Esophagus squamous epithelium (tissue), 5 donors: ENCODE measurements around the gene DAPL1. TPM values are rescaled to one million over a fixed set of nuclear protein-coding genes. Genes with fewer than 3 reads are reported as not detected.

ENCODE experiments used
- DNase-seq: peaks from one replicate; lab custom pipeline; 2025; lab: John Stamatoyannopoulos, UW
- H3K27ac ChIP-seq, 4 donors: fragments of 200-600 bp; sonication (generic); one replicate each; pipeline ENCODE4 v1.5.1; 2016 to 2019; ENCODE audit warnings: mild to moderate bottlenecking in 1 of 4
- H3K27me3 ChIP-seq, 4 donors: fragments of 200-600 bp; sonication (generic); 1 replicate in 3 of 4; 2 replicates in 1 of 4; pipeline versions ENCODE4 v1.5.1 to v1.6.0; 2017 to 2021; ENCODE audit warnings: antibody characterized with exemption in 1 of 4
- H3K36me3 ChIP-seq, 3 donors: fragments of 200-600 bp; sonication (generic); one replicate each; pipeline ENCODE4 v1.5.1; 2016 to 2019
- H3K4me1 ChIP-seq, 3 donors: fragments of 200-600 bp; sonication (generic); one replicate each; pipeline ENCODE4 v1.5.1; 2017 to 2019
- H3K4me3 ChIP-seq, 4 donors: fragments of 200-600 bp; sonication (generic); 1 replicate in 3 of 4; 2 replicates in 1 of 4; pipeline ENCODE4 v1.5.1; 2016 to 2019; ENCODE audit warnings: mild to moderate bottlenecking in 2 of 4, moderate library complexity in 1 of 4
- H3K9me3 ChIP-seq, 3 donors: fragments of 200-600 bp; sonication (generic); one replicate each; pipeline ENCODE4 v1.5.1; 2016 to 2019
- POLR2A ChIP-seq, 4 donors: fragments of 450-650 bp; IDR thresholded peaks; one replicate each; pipeline ENCODE4 v1.6.1; 2017; ENCODE audit warnings: antibody characterized with exemption in 4 of 4, mild to moderate bottlenecking in 4 of 4, moderate library complexity in 3 of 4
- WGBS, 2 donors: methylation state at CpG; one replicate each; pipeline ENCODE4 v1.1.5; 2018; 5-methylcytosine and 5-hydroxymethylcytosine counted together
- intact Hi-C: fragments of 100-400 bp; cut with DNase I; formaldehyde crosslinking; loops from one replicate; pipeline ENCODE4 v1.15.0; 2022
- total RNA-seq, 4 donors: library from RNA; depleted of rRNA; stranded (reverse); fragments of >200 nt; gene quantifications; one replicate each; pipeline ENCODE4 v1.1.0, GENCODE V29; 2016
- TF ChIP-seq, protein P1 (sequence below), 6 experiments: fragments of 450-650 bp in 4 of 6; fragments of 200-600 bp in 2 of 6; sonication (generic) in 2 of 6; IDR thresholded peaks; one replicate each; pipeline ENCODE4 v1.5.1; 2016 to 2019; ENCODE audit warnings: antibody characterized with exemption in 6 of 6, mild to moderate bottlenecking in 4 of 6, moderate library complexity in 4 of 6
- donor health status: DM: yes; HTN: yes; CAD: no.

DAPL1 gene
- total RNA-seq, 4 donors from 2014 or later, result 79.3 to 220 (median 186) TPM

DNA sequence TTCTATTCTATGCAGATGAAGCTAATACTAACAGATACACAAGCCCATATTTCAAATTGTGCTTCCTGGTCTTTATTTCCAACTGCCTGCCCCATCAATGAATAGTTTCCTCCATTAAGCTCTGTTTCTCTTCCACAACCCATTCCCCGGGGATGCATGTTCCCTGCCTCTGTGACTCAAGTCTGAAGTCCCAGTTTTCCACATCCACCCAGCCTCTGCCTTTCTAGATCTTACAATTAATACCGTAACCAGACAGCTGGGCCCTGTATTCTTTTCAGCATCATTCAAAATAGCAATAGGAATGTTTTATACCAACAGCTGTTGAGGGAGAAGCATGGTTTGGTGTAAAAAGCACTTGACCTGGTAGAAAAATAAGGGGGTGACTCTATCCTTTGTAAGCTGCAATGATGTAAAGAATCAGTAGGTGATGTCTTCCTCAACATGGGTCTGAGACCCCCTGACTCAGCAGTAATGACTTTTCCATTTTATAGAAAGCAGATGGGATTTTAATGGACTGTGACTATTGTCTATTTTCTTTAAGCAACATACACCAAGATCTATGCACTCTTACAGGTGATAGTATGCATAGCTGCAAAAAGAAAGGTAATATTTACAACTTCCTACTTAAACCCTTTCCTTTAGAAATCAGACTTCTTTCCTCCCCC is 46.1 kb upstream of the DAPL1 start:
- 71 to 85% methylated on average over 2 of the region's 2 CpGs for WGBS, 2 donors
- Histone ChIP-seq H3K4me1 (peaks cover 7 to 29% (median 7%) of the 10 kb centered on the region in 3 donors), H3K36me3 (no peaks in the 10 kb centered on the region), H3K27me3 (no peaks in the 10 kb centered on the region), H3K4me3 (no peak overlapping the region), H3K27ac (no peak overlapping the region), H3K9me3 (no peaks in the 10 kb centered on the region)
- DNase-seq, result no peak
- TF ChIP-seq, protein P1, sequence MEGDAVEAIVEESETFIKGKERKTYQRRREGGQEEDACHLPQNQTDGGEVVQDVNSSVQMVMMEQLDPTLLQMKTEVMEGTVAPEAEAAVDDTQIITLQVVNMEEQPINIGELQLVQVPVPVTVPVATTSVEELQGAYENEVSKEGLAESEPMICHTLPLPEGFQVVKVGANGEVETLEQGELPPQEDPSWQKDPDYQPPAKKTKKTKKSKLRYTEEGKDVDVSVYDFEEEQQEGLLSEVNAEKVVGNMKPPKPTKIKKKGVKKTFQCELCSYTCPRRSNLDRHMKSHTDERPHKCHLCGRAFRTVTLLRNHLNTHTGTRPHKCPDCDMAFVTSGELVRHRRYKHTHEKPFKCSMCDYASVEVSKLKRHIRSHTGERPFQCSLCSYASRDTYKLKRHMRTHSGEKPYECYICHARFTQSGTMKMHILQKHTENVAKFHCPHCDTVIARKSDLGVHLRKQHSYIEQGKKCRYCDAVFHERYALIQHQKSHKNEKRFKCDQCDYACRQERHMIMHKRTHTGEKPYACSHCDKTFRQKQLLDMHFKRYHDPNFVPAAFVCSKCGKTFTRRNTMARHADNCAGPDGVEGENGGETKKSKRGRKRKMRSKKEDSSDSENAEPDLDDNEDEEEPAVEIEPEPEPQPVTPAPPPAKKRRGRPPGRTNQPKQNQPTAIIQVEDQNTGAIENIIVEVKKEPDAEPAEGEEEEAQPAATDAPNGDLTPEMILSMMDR (IDR thresholded peaks at IDR 0.05), result no peak
- no peak for TF ChIP-seq POLR2A (IDR thresholded peaks at IDR 0.05)
- intact Hi-C loops, result loop anchor here (5.0 to 10.0 kb wide), 2 partner anchors 294 to 717 kb away; partner anchors contain the start of genes CCDC148 and PKP4

DNA sequence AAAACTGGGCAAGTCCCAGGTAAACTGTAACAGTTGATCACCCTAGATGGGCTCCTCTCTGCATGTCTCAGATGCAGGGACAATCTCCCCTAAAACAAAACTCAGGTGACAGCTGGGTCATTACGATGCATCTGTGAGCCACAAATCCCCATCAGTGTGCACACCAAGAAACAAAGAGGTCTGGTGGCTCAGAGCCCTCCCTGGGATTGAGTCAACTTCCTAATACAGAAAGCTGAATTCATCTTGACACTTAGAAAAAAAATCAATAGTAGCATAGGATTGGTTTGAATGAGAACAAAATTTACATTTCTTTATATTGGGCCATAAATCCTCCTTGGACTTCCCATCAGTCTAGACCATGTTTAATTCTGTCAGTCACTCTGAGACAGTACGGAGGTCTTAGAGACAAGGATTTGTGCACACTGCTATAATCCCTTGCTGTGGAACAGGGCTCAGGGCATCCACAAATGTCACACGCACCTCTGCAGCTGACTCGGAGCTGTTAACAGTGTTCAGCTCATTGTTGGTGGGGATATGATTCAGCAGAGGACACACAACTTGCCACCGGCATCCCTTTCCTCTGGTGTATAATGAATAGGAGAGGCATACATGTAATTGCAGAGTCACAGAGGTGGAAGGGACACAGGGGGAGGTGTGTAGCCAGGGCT is 44.5 kb upstream of the DAPL1 start:
- Histone ChIP-seq H3K27ac (no peak overlapping the region), H3K36me3 (no peaks in the 10 kb centered on the region), H3K4me1 (peaks cover 10 to 26% (median 12%) of the 10 kb centered on the region in 3 donors), H3K9me3 (no peaks in the 10 kb centered on the region), H3K4me3 (no peak overlapping the region), H3K27me3 (no peaks in the 10 kb centered on the region)
- TF ChIP-seq POLR2A (IDR thresholded peaks at IDR 0.05), result no peak
- TF ChIP-seq, protein P1 (IDR thresholded peaks at IDR 0.05), result no peak
- DNase-seq, result no peak
- 70 to 71% methylated on average over 4 to 5 of the region's 5 CpGs for WGBS, 2 donors
- intact Hi-C loops, result no loop called here

DNA sequence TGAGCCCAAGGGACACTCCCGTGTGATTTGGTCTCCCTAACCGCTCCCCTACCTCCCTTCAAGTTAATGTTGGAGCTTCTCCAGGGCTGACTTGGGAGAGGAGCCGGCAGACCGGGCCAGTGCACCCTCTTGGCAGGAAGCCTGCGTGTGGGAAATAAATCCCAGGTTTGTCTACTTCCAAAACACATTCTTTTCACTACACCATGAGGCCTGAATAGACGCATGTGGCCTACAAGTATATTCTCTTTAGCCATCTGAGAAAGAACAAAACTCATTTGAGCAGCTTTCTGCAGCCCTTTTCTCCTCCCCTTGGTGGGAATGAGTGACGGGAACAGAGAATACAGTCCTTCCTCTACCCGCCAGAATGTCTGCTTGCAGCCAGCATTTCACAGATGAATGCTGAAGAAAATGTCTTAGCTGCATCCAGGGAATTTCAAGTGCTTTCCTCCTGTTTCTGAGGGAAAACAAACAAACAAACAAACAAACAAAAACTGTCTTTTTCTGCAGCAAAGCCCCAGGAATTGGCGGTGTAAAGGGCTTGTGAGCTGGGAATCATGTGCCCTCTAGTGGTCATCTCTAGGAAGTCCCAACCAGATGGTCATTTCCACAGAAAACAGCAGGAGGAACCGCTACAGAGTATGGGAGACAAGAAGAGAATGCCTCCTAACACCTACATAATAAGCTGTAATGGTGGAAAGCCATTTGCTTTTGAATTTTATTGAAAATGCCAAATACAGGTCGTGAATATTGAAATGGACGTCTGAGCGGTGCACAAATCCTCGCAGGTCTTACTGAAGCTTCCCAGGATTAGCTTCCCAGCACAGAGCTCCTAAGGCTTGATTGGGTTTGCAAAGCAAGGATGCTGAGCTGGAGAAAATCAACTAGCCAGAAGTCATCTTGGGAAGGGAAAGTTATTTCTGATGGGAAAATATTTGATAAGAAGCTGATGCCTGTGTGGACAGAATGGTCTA is 41.2 kb upstream of the DAPL1 start:
- Histone ChIP-seq H3K27ac (peak overlapping the region in 3 of 4 donors; percentile 6 to 33 (median 13)), H3K4me3 (peak overlapping the region in 3 of 4 donors; percentile 18 to 48 (median 20)), H3K27me3 (no peaks in the 10 kb centered on the region), H3K9me3 (no peaks in the 10 kb centered on the region), H3K36me3 (no peaks in the 10 kb centered on the region), H3K4me1 (peaks cover 10 to 37% (median 12%) of the 10 kb centered on the region in 3 donors)
- no peak for DNase-seq
- WGBS, 2 donors, result 23 to 38% methylated on average over 14 of the region's 14 CpGs
- TF ChIP-seq, protein P1 (IDR thresholded peaks at IDR 0.05), result peak; percentile 74 to 91 (median 85)
- no peak for TF ChIP-seq POLR2A (IDR thresholded peaks at IDR 0.05)
- intact Hi-C loops, result no loop called here

DNA sequence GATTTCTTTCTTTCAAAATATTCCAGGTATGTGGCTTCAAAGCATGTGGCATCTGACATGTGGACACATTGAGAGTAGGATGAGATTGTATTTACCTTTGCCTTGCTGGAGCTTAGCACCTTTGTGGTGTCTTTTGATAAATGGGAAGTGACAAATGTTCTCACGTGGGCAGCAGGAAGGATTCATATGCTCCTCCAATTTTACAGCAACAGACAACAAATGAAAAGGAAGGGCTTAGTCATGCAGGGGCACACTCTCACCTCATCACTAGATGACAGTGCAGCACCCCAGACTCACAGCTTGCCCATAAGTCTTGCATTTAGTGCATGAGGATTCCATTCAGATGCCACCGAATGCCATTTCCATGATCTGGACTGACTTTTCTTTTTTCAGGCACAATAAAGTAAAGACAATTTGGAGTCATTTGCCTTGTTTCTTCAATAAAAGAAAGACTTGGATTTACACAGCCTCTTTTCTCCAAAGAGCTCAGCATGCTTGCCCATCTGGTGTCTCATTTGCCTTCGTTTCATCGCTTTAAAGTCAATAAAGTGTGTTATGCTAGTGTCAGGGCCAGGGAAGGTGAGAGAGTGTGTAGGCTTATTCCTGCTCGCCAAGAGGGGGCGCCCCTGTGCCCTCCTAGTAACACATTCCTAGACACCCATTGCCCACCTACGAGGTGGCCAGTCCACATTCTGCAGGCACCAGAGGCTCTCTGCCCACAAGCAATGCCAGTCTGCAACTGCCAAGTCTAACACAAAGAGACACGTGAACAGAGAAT is 39.6 kb upstream of the DAPL1 start:
- no peaks in the 10 kb centered on the region for H3K9me3 ChIP-seq
- no peak overlapping the region for H3K4me3 ChIP-seq
- no peak overlapping the region for H3K27ac ChIP-seq
- DNase-seq, result no peak
- peaks cover 10 to 43% (median 12%) of the 10 kb centered on the region in 3 donors for H3K4me1 ChIP-seq
- 42 to 51% methylated on average over 7 to 8 of the region's 8 CpGs for WGBS, 2 donors
- intact Hi-C loops, result no loop called here
- TF ChIP-seq, protein P1 (IDR thresholded peaks at IDR 0.05), result peak in 2 of 6 experiments; percentile 27 to 52
- no peak for TF ChIP-seq POLR2A (IDR thresholded peaks at IDR 0.05)
- H3K36me3 ChIP-seq, result no peaks in the 10 kb centered on the region
- H3K27me3 ChIP-seq, result no peaks in the 10 kb centered on the region
